CD4-positive, alpha-beta T cell treated with Interleukin-6 for 4 hours (primary cell): ENCODE data around the gene TCEAL9.
"Not testable (repeated sequence)": the region's sequence is repeated elsewhere in the genome, so short reads cannot be mapped to it uniquely, and the experiment has no call there.

ENCODE experiments used
- DNase-seq: peaks from one replicate; pipeline ENCODE4 v3.0.0-alpha.2; 2020; ENCODE audit warnings: mixed read lengths

The TCEAL9 gene

DNA sequence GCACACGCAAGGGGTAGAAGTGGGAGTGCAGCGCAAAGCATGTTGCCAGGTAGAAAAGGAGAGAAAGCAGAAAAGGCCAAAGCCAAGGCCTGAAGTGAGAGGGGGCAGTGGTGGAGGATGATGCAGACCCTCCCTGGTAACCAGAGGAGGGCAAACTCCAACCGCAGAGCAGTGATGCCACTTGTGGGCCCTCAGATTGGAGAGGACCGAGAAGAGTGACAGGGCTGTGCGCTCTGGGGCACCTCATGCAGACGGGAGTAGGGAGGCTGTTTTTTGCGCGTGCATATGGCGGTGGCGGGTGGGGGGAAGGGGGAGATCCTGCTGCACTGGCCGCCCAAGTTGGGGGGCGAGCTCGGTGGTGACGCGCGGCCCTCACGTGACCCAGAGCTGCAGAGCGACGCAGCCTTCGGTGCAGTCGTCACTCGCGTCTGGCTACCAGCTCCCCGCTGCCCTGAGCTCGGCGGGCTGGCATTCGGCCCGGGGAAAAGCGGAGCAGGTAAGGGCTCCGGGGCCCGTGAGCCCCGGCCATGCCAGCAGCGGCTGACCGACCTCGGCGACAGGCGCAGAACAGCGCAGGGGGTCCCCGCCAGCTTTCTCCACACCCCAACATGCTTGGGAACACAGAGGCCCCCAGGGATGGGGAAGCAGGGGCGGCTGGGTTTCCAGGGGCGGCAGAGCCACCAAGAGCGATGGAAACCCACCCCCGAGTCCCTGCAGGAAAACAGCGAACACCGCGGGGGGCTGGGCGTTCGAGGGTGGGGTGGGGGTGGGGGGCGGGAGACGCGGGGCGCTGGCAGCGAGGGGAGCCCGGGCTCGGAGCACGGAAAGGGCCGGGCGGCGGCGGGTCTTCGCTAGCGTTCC is 20.0 kb downstream of the TCEAL9 start, which contains the start of gene BEX3:
Gene BEX3, plus strand, starts transcription at position 421 of the 861 bp plus-strand sequence. CDS start 984 bp downstream, outside the sequence.
- peak; percentile 57 for DNase-seq

- DNase-seq: peak; percentile 32
Observed at GRCh38 chrX:103376979-103377324, 20.6 kb downstream of the TCEAL9 start.

DNA sequence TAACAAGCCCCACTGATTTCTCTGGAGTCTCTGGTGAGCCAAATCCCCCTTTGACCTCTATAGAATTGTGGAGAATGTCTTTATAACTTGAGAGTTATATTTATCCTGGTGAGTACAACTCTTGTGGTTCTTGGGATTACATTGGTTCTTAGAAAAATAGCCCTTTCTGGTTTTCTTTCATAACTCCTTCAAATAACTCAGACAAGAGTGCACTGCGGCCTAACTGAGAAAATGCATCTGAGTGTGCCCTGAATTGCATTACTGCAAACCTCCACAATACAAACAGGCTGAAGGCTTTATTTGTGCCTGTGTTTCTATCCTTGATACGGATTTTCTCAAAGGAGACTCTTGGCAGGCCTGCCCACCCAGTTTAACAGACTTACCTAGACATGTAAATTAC is 22.7 kb downstream of the TCEAL9 start:
- DNase-seq: no peak

GRCh38 chrX:103382877-103383276 is 26.6 kb downstream of the TCEAL9 start:
- no peak for DNase-seq

- DNase-seq: no peak
Observed at GRCh38 chrX:103384672-103385071, 28.4 kb downstream of the TCEAL9 start.

- DNase-seq: not testable (repeated sequence)
Observed at GRCh38 chrX:103385283-103385830, 29.1 kb downstream of the TCEAL9 start.

GRCh38 chrX:103386332-103386731 is 30.0 kb downstream of the TCEAL9 start:
- no peak for DNase-seq

DNA sequence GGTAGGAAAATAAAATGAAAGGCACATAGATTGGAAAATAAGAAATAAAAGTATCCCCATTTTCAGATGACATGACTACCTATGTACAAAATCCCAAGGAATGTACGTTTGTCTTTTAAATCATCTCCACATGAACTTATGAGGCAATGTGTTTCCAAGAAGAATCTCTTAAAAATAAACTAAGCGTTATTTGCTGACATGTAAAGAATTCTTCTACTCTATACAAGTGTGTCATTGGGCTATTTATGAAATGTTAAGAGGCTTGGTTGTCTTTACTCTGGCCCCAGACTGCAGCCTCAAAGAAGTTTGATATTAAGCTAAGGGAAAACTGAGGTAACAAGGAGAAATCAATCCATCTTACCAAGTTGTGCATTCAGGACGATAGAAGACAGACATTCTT is 37.2 kb downstream of the TCEAL9 start:
- DNase-seq: no peak

DNA sequence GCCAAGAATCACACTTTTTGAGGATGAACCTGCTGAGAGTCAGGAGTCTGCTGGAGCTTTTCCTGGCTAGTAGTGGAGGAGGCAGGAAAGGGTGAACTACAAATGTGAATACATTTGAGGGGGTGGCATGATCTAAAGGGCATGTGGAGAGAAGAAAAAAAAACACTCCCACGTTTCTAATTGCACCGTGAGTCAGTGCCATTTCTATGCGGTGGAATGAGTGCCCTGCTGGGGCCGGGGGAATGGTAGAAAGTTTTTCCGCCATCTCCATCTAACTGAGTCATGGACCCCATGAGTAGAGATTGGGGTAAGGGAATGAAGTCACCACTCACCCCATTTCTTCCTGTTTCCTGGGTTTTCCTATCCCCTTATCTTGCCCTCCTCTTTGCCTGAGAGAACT is 39.9 kb downstream of the TCEAL9 start:
- no peak for DNase-seq

DNA sequence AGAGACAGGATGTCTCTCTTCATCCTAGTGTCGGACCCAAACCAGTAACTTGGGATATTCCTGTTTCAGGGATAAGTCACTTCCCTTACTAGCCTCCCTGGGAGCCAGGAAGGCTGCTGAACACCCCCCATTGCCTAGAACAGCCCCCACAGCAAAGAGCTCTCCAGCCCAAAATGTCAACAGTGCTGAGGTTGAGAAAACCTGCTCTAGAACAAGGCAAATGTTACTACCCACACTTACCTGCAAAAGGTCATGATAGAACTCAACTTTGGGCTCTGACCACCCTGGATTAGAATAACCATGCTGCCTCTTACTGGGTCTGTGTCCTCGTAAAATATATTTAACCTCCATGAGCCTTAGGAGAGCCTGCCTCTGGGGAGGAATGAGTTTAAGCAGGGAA is 40.4 kb downstream of the TCEAL9 start:
- no peak for DNase-seq

DNA sequence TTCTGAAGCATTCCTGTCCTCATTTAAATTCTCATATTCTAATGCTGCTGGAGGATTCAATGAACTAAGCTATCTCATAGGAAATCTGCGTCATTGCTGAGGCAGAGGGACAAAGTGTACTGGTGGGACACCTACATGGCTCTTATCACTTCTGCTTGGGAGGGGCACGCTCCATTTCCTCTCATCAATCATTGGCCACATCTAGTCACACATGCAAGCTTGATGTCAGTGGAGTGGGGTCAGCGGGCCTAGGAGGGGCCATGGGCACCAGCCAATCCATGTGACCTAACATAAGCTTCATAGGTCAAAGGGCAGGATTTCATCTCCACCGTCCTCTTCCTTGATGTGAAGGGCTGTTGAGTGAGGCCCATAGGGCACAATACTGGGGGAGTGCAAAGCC is 41.4 kb downstream of the TCEAL9 start:
- no peak for DNase-seq

DNA sequence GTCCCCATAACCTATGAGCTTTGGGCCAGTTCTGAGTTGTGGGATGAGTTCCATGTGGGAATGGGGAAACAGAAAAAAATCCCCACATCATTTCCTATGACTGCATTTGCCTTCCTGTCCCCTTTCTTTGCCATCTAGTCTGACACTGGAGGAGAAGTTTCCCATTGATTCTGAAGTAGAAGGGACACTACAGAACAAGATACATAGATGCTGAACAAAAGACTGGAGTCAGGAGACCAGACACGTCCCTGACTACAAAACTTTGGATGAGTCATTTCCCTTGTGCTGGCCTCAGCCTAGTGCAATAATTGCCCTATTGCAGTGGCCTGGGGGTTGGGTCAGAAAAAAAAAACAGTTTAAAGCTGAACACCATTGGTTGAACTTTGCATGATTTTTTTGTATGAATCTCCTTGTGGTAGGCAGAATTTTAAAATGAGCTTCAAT is 42.1 kb downstream of the TCEAL9 start:
- no peak for DNase-seq

DNA sequence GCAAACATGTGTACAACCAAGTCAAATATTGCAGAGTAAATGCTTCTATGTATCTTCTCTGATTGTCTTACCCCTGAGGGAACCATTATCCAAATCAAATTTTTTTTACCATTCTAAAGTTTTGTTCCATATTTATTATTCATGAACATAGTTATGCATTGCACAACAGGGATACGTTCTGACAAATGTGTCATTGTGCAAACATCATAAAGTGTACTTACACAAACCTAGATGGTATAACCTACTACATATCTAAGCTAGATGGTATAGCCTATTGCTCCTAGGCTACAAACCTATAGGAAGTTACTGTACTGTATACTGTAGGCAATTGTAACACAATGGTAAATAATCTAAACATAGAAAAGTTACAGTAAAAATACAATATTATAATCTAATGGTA is 43.4 kb downstream of the TCEAL9 start:
- DNase-seq: no peak

- DNase-seq: no peak
Observed at GRCh38 chrX:103400931-103401330, 44.6 kb downstream of the TCEAL9 start.

DNA sequence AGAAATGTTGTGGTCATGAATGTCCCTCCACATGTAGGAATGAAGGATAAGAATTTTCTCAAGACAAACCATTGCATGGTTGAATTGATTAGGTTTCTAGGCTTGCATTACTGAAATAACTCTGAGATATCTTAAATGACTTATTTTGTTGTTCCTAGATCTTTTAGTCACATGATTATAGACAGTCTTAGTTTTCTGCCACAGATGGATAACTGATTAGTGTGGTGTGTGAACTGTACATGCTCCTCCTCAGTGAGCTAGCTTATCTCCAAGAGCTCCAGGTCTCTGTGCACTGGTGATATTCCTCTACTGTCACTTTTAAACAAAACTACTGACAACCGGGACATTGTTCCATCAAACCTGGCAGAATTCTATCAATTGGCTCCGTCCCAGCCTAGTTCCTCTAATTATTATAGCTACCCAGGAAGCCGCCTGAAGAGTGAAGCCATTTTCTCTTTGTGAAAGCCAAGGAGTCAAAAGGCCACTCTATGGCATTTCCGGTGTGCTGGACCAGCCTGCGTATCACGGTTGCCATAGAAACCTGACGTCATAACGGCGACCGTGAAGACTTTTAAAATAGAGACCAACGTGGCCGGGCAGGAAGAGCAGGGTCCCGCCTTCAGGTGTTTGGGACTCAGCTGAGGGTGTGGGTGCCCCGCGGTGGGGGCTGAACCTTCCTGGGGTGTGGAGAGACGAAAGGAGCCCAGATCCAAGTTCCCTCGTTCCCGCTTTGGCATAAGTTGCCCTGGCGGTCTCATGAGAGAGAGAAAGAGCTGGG is 48.1 kb downstream of the TCEAL9 start:
- DNase-seq: peak; percentile 22

DNA sequence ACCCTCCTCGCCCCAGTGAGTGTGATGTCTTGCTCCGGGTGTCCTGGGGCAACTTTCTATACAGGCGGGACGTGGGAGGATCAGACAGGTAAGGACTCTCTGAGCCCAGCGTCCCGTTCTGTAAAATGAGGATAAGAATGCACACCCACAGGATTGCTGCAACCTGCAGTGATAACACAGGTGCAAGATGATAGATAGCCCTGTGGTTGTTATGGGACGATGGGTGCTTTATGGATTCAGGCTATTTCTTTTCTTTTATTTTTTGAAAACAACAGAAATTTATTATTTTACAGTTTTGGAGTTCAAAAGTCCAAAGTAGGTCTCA is 48.7 kb downstream of the TCEAL9 start:
- DNase-seq: peak; percentile 2

GRCh38 chrX:103406256-103406655 is 50.0 kb downstream of the TCEAL9 start:
- DNase-seq: no peak

- DNase-seq: no peak
Observed at GRCh38 chrX:103407776-103408175, 51.5 kb downstream of the TCEAL9 start.
